ENCODE measurements around the gene KLF7.
"Not testable (repeated sequence)": the region's sequence is repeated elsewhere in the genome, so short reads cannot be mapped to it uniquely, and the experiment has no call there.

KLF7 gene

GRCh38 chr2:207055257-207055656, 110.5 kb downstream of the KLF7 start:
- no peak for DNase-seq (ENCODE audit: low read depth in 3 of 3)

GRCh38 chr2:207054521-207054920, 111.2 kb downstream of the KLF7 start:
- DNase-seq (ENCODE audit: low read depth in 3 of 3): no peak

- DNase-seq (ENCODE audit: low read depth in 3 of 3): no peak
Observed at GRCh38 chr2:207051385-207051965, 114.3 kb downstream of the KLF7 start.

GRCh38 chr2:207049122-207049521, 116.6 kb downstream of the KLF7 start:
- no peak for DNase-seq (ENCODE audit: low read depth in 3 of 3)

GRCh38 chr2:207048416-207048815, 117.3 kb downstream of the KLF7 start:
- no peak for DNase-seq (ENCODE audit: low read depth in 3 of 3)

GRCh38 chr2:207046724-207047123, 119.0 kb downstream of the KLF7 start:
- DNase-seq (ENCODE audit: low read depth in 3 of 3): peak in 2 of 3 experiments; percentile 5 to 7

GRCh38 chr2:207045531-207045930, 120.2 kb downstream of the KLF7 start:
- DNase-seq (ENCODE audit: low read depth in 3 of 3): no peak

- DNase-seq (ENCODE audit: low read depth in 3 of 3): no peak
Observed at GRCh38 chr2:207044379-207045362, 121.1 kb downstream of the KLF7 start.

- DNase-seq (ENCODE audit: low read depth in 3 of 3): no peak
Observed at GRCh38 chr2:207042841-207043240, 122.9 kb downstream of the KLF7 start.

- no peak for DNase-seq (ENCODE audit: low read depth in 3 of 3)
Observed at GRCh38 chr2:207041786-207042554, 123.8 kb downstream of the KLF7 start.

- no peak for DNase-seq (ENCODE audit: low read depth in 3 of 3)
Observed at GRCh38 chr2:207041279-207041678, 124.5 kb downstream of the KLF7 start.

GRCh38 chr2:207040696-207041095, 125.1 kb downstream of the KLF7 start:
- DNase-seq (ENCODE audit: low read depth in 3 of 3): no peak

- DNase-seq (ENCODE audit: low read depth in 3 of 3): no peak
Observed at GRCh38 chr2:207039225-207039624, 126.5 kb downstream of the KLF7 start.

- no peak for DNase-seq (ENCODE audit: low read depth in 3 of 3)
Observed at GRCh38 chr2:207038299-207038698, 127.4 kb downstream of the KLF7 start.

GRCh38 chr2:207037896-207038295, 127.9 kb downstream of the KLF7 start:
- DNase-seq (ENCODE audit: low read depth in 3 of 3): no peak

- DNase-seq (ENCODE audit: low read depth in 3 of 3): not testable (repeated sequence)
Observed at GRCh38 chr2:207037023-207037422, 128.7 kb downstream of the KLF7 start.

- DNase-seq (ENCODE audit: low read depth in 3 of 3): no peak
Observed at GRCh38 chr2:207035875-207036274, 129.9 kb downstream of the KLF7 start.

- DNase-seq (ENCODE audit: low read depth in 3 of 3): no peak
Observed at GRCh38 chr2:207032490-207032889, 133.3 kb downstream of the KLF7 start.

Data from stimulated activated CD4-positive, alpha-beta T cell treated with anti-CD3 and anti-CD28 coated beads, TNF-alpha, amount 100 ng/mL, for 24 hours (primary cell).